KMS-11 (cell line): ENCODE measurements around the gene TREM1.

Experiments
- H2AFZ ChIP-seq: fragments of 200-600 bp; sonication (generic); 2 replicates; pipeline ENCODE4 v1.6.1; 2016; ENCODE audit warnings: antibody characterized with exemption, mixed run types, low read depth
- H3K27ac ChIP-seq: fragments of 200-600 bp; sonication (generic); 2 replicates; pipeline ENCODE4 v1.6.1; 2016; ENCODE audit warnings: mild to moderate bottlenecking, mixed run types
- H3K27me3 ChIP-seq: fragments of 200-600 bp; sonication (generic); 2 replicates; pipeline ENCODE4 v1.6.1; 2017; ENCODE audit warnings: mild to moderate bottlenecking, low read depth, mixed run types, moderate library complexity; ENCODE audit not compliant: insufficient read depth
- H3K36me3 ChIP-seq: fragments of 200-600 bp; sonication (generic); 2 replicates; pipeline ENCODE4 v1.6.1; 2017; ENCODE audit warnings: mild to moderate bottlenecking, mixed run types; ENCODE audit not compliant: insufficient read depth
- H3K4me1 ChIP-seq: fragments of 200-600 bp; sonication (generic); 2 replicates; pipeline ENCODE4 v1.6.1; 2016; ENCODE audit warnings: mild to moderate bottlenecking, low read depth, mixed run types; ENCODE audit not compliant: poor library complexity, severe bottlenecking
- H3K4me2 ChIP-seq: fragments of 200-600 bp; sonication (generic); 2 replicates; pipeline ENCODE4 v1.7.0; 2016; ENCODE audit warnings: mild to moderate bottlenecking, mixed run types
- H3K4me3 ChIP-seq: fragments of 200-600 bp; sonication (generic); IDR thresholded peaks from 2 replicates; pipeline ENCODE4 v1.6.1; 2017; ENCODE audit warnings: low read depth, low read length, mixed read lengths; ENCODE audit not compliant: insufficient read depth
- H3K79me2 ChIP-seq: fragments of 200-600 bp; sonication (generic); 2 replicates; pipeline ENCODE4 v1.6.1; 2016; ENCODE audit warnings: low read depth, mixed run types; ENCODE audit not compliant: insufficient read depth
- H3K9ac ChIP-seq: fragments of 200-600 bp; sonication (generic); 2 replicates; pipeline ENCODE4 v1.6.1; 2016; ENCODE audit warnings: mild to moderate bottlenecking, mixed run types
- H4K20me1 ChIP-seq: fragments of 200-600 bp; sonication (generic); 2 replicates; pipeline ENCODE4 v1.6.1; 2016; ENCODE audit warnings: mild to moderate bottlenecking, mixed run types; ENCODE audit not compliant: insufficient read depth
- CTCF ChIP-seq: fragments of 200-600 bp; sonication (generic); conservative IDR thresholded peaks from 2 replicates; pipeline ENCODE4 v1.6.1; 2017; ENCODE audit warnings: low read depth, mild to moderate bottlenecking, antibody characterized with exemption, low read length, moderate library complexity, mixed read lengths

Gene TREM1

GRCh38 chr6:41326092-41326491 is 39.6 kb upstream of the TREM1 start:
- no peaks in the 10 kb centered on the region for H3K4me1 ChIP-seq
- H3K79me2 ChIP-seq, result no peaks in the 10 kb centered on the region
- no peak overlapping the region for H3K27ac ChIP-seq
- H3K9ac ChIP-seq, result no peak overlapping the region
- H3K4me2 ChIP-seq, result no peak overlapping the region
- no peaks in the 10 kb centered on the region for H3K36me3 ChIP-seq
- H3K4me3 ChIP-seq, result no peak overlapping the region
- H3K27me3 ChIP-seq, result no peaks in the 10 kb centered on the region
- no peak overlapping the region for H2AFZ ChIP-seq
- TF ChIP-seq CTCF, result no peak
- H4K20me1 ChIP-seq, result no peaks in the 10 kb centered on the region

- no peak overlapping the region for H3K27ac ChIP-seq
- no peak overlapping the region for H2AFZ ChIP-seq
- H3K79me2 ChIP-seq, result no peaks in the 10 kb centered on the region
- no peaks in the 10 kb centered on the region for H3K36me3 ChIP-seq
- H4K20me1 ChIP-seq, result no peaks in the 10 kb centered on the region
- no peaks in the 10 kb centered on the region for H3K27me3 ChIP-seq
- no peak overlapping the region for H3K9ac ChIP-seq
- no peak overlapping the region for H3K4me3 ChIP-seq
- no peaks in the 10 kb centered on the region for H3K4me1 ChIP-seq
- TF ChIP-seq CTCF, result no peak
- H3K4me2 ChIP-seq, result no peak overlapping the region
Measured at GRCh38 chr6:41325446-41326066, 39.1 kb upstream of the TREM1 start.

GRCh38 chr6:41321183-41321582 is 34.7 kb upstream of the TREM1 start:
- Histone ChIP-seq H3K4me2 (no peak overlapping the region), H3K27me3 (no peaks in the 10 kb centered on the region)
- TF ChIP-seq CTCF, result no peak

GRCh38 chr6:41318654-41319565 is 32.4 kb upstream of the TREM1 start:
- H3K27me3 ChIP-seq, result no peaks in the 10 kb centered on the region
- no peak overlapping the region for H3K27ac ChIP-seq

More at GRCh38 chr6:41321183-41321582, 34.7 kb upstream of the TREM1 start:
- Histone ChIP-seq H3K27ac (no peak overlapping the region), H3K9ac (no peak overlapping the region), H3K4me3 (no peak overlapping the region), H3K36me3 (no peaks in the 10 kb centered on the region), H2AFZ (no peak overlapping the region), H3K4me1 (no peaks in the 10 kb centered on the region), H3K79me2 (no peaks in the 10 kb centered on the region), H4K20me1 (no peaks in the 10 kb centered on the region)

More at GRCh38 chr6:41318654-41319565, 32.4 kb upstream of the TREM1 start:
- Histone ChIP-seq H3K4me1 (no peaks in the 10 kb centered on the region), H4K20me1 (no peaks in the 10 kb centered on the region), H3K79me2 (no peaks in the 10 kb centered on the region), H3K4me2 (peak overlapping the region; percentile 44; the same call in 1 of the 2 replicates), H2AFZ (peak overlapping the region; percentile 80), H3K9ac (peak overlapping the region; percentile 38), H3K36me3 (no peaks in the 10 kb centered on the region), H3K4me3 (no peak overlapping the region)
- peak; percentile 93 for TF ChIP-seq CTCF
